OCI-LY7 (cell line): Measurements from ENCODE around the gene FHOD3. TPM values are rescaled to one million over a fixed set of nuclear protein-coding genes. Genes with fewer than 3 reads are reported as not detected.

Source experiments
- BruUV-seq: library from RNA; stranded (reverse); fragments of 400-500 nt; replicated peaks from 2 replicates; lab custom pipeline; 2021; lab: Mats Ljungman, UMichigan
- CTCF ChIA-PET: fragments of 300-600 bp; sonication (Branson Sonifier 250); formaldehyde crosslinking; loops from one replicate; lab custom pipeline; 2022; ENCODE audit warnings: antibody characterized with exemption; ENCODE audit not compliant: unreplicated experiment; lab: Charles Lee
- POLR2A ChIA-PET: fragments of 300-600 bp; sonication (Branson Sonifier 250); formaldehyde crosslinking; loops from one replicate; lab custom pipeline; 2022; ENCODE audit warnings: antibody characterized with exemption; lab: Charles Lee
- DNase-seq: peaks from one replicate; pipeline ENCODE4 v3.0.0-alpha.2; 2015; ENCODE audit warnings: low spot score
- H2AFZ ChIP-seq: fragments of 200-600 bp; sonication (generic), shearing (Covaris generic); 2 replicates; pipeline ENCODE4 v1.6.1; 2014; ENCODE audit warnings: mild to moderate bottlenecking, antibody characterized with exemption, low read length, moderate library complexity
- H3K27ac ChIP-seq: fragments of 200-600 bp; sonication (generic); 2 replicates; pipeline ENCODE4 v1.5.1; 2014; ENCODE audit warnings: mixed run types, low read depth, mild to moderate bottlenecking, moderate library complexity, low read length, inconsistent platforms; ENCODE audit not compliant: poor library complexity, severe bottlenecking
- H3K36me3 ChIP-seq: fragments of 200-600 bp; sonication (generic); 2 replicates; pipeline ENCODE4 v1.6.1; 2014; ENCODE audit warnings: mild to moderate bottlenecking, antibody characterized with exemption, low read length, moderate library complexity, mixed read lengths; ENCODE audit not compliant: insufficient read depth
- H3K4me1 ChIP-seq: fragments of 200-600 bp; sonication (generic); 2 replicates; pipeline ENCODE4 v1.5.1; 2014; ENCODE audit warnings: mild to moderate bottlenecking, low read length; ENCODE audit not compliant: insufficient read depth, poor library complexity, severe bottlenecking
- H3K4me2 ChIP-seq: fragments of 200-600 bp; sonication (generic); 2 replicates; pipeline ENCODE4 v1.6.1; 2014; ENCODE audit warnings: mild to moderate bottlenecking, low read length
- H3K4me3 ChIP-seq: fragments of 200-600 bp; sonication (generic); 2 replicates; pipeline ENCODE4 v1.5.1; 2014; ENCODE audit warnings: mild to moderate bottlenecking, low read depth, low read length; ENCODE audit not compliant: poor library complexity, severe bottlenecking
- H3K79me2 ChIP-seq: fragments of 200-600 bp; sonication (generic); 2 replicates; pipeline ENCODE4 v1.6.1; 2016; ENCODE audit warnings: low read depth, mild to moderate bottlenecking, low read length, moderate library complexity, mixed read lengths; ENCODE audit not compliant: insufficient read depth
- H3K9me2 ChIP-seq: fragments of 200-600 bp; sonication (generic); 2 replicates; pipeline ENCODE4 v1.6.1; 2016; ENCODE audit warnings: mild to moderate bottlenecking, low read length, mixed read lengths; ENCODE audit not compliant: insufficient read depth
- H3K9me3 ChIP-seq: fragments of 200-600 bp; sonication (generic); 2 replicates; pipeline ENCODE4 v1.6.1; 2014; ENCODE audit warnings: mild to moderate bottlenecking, mixed run types, low read length, mixed read lengths
- H4K20me1 ChIP-seq: fragments of 200-600 bp; sonication (generic); 2 replicates; pipeline ENCODE4 v1.6.1; 2014; ENCODE audit warnings: mild to moderate bottlenecking, antibody characterized with exemption, low read length, moderate library complexity, mixed read lengths; ENCODE audit not compliant: insufficient read depth
- EZH2phosphoT487 ChIP-seq: fragments of 200-600 bp; sonication (generic); IDR thresholded peaks from 2 replicates; pipeline ENCODE4 v1.6.1; 2018; ENCODE audit warnings: low read depth, borderline replicate concordance, mild to moderate bottlenecking, mixed run types, antibody characterized with exemption, low read length, moderate library complexity, mixed read lengths
- intact Hi-C: fragments of 100-400 bp; cut with micrococcal nuclease; formaldehyde crosslinking; loops from one replicate; pipeline ENCODE4 v1.10.0; 2022; ENCODE audit not compliant: unreplicated experiment
- total RNA-seq, 2 experiments: library from RNA; depleted of rRNA in 1 of 2; stranded (reverse); fragments of >200 nt in 1 of 2; shearing (Covaris generic) in 1 of 2; gene quantifications; 2 replicates each; pipeline ENCODE4 v1.2.3, GENCODE V29; 2014 to 2022
- TF ChIP-seq, protein P1 (sequence below): fragments of 200-600 bp; sonication (generic); conservative IDR thresholded peaks from 2 replicates; pipeline ENCODE4 v1.5.1; 2014; ENCODE audit warnings: mild to moderate bottlenecking, antibody characterized with exemption, low read length, moderate library complexity, mixed read lengths

The FHOD3 gene
- total RNA-seq, 2 experiments from 2014 or later, result 0.06 to 2.4 TPM

- DNase-seq, result no peak
- Histone ChIP-seq H3K36me3 (peaks cover 20% of the 10 kb centered on the region), H3K79me2 (no peaks in the 10 kb centered on the region), H3K27ac (no peak overlapping the region), H2AFZ (no peak overlapping the region), H3K4me3 (no peak overlapping the region), H3K9me2 (no peaks in the 10 kb centered on the region), H3K9me3 (no peaks in the 10 kb centered on the region), H3K4me2 (no peak overlapping the region), H3K4me1 (no peaks in the 10 kb centered on the region), H4K20me1 (no peaks in the 10 kb centered on the region)
- TF ChIP-seq EZH2phosphoT487, result no peak
- TF ChIP-seq, protein P1, sequence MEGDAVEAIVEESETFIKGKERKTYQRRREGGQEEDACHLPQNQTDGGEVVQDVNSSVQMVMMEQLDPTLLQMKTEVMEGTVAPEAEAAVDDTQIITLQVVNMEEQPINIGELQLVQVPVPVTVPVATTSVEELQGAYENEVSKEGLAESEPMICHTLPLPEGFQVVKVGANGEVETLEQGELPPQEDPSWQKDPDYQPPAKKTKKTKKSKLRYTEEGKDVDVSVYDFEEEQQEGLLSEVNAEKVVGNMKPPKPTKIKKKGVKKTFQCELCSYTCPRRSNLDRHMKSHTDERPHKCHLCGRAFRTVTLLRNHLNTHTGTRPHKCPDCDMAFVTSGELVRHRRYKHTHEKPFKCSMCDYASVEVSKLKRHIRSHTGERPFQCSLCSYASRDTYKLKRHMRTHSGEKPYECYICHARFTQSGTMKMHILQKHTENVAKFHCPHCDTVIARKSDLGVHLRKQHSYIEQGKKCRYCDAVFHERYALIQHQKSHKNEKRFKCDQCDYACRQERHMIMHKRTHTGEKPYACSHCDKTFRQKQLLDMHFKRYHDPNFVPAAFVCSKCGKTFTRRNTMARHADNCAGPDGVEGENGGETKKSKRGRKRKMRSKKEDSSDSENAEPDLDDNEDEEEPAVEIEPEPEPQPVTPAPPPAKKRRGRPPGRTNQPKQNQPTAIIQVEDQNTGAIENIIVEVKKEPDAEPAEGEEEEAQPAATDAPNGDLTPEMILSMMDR, result no peak
- intact Hi-C loops, result no loop called here
- ChIA-PET POLR2A (no interaction called here), CTCF (no interaction called here)
- no TSS peak for BruUV-seq
Measured at GRCh38 chr18:36786686-36787085, 489.2 kb downstream of the FHOD3 start.

- no peaks in the 10 kb centered on the region for H3K4me1 ChIP-seq
- H3K9me3 ChIP-seq, result no peaks in the 10 kb centered on the region
- H3K4me2 ChIP-seq, result no peak overlapping the region
- no peaks in the 10 kb centered on the region for H4K20me1 ChIP-seq
- ChIA-PET POLR2A (no interaction called here), CTCF (no interaction called here)
- no peak overlapping the region for H2AFZ ChIP-seq
- H3K9me2 ChIP-seq, result no peaks in the 10 kb centered on the region
- H3K79me2 ChIP-seq, result no peaks in the 10 kb centered on the region
- H3K4me3 ChIP-seq, result no peak overlapping the region
- no TSS peak for BruUV-seq
- DNase-seq, result no peak
- intact Hi-C loops, result no loop called here
- peaks cover 46% of the 10 kb centered on the region for H3K36me3 ChIP-seq
- no peak for TF ChIP-seq EZH2phosphoT487
- TF ChIP-seq, protein P1, result no peak
- no peak overlapping the region for H3K27ac ChIP-seq
Measured at GRCh38 chr18:36792634-36793283, 495.2 kb downstream of the FHOD3 start.

- no TSS peak for BruUV-seq
- no peaks in the 10 kb centered on the region for H3K9me3 ChIP-seq
- peaks cover 45% of the 10 kb centered on the region for H3K36me3 ChIP-seq
- TF ChIP-seq, protein P1, result no peak
- TF ChIP-seq EZH2phosphoT487, result no peak
- no peak for DNase-seq
- no peak overlapping the region for H3K4me2 ChIP-seq
- no peak overlapping the region for H3K4me3 ChIP-seq
- intact Hi-C loops, result no loop called here
- ChIA-PET POLR2A (interaction anchor here (0.7 to 1.0 kb wide), 2 partner anchors 12 to 729 kb away, joined by 3 read pairs; no protein-coding TSS in a partner anchor), CTCF (no interaction called here)
- no peak overlapping the region for H2AFZ ChIP-seq
- no peak overlapping the region for H3K27ac ChIP-seq
- no peaks in the 10 kb centered on the region for H4K20me1 ChIP-seq
- H3K9me2 ChIP-seq, result no peaks in the 10 kb centered on the region
- no peaks in the 10 kb centered on the region for H3K79me2 ChIP-seq
- no peaks in the 10 kb centered on the region for H3K4me1 ChIP-seq
Measured at GRCh38 chr18:36798738-36799473, 501.4 kb downstream of the FHOD3 start.
